Heart right ventricle (tissue), 16 donors: ENCODE data around the gene PLPP6. TPM values are rescaled to one million over a fixed set of nuclear protein-coding genes. Genes with fewer than 3 reads are reported as not detected.

ENCODE experiments used
- ATAC-seq, 8 donors: fragments of 200-7000 bp; cut with Tn5 transposase; one replicate each; pipeline ENCODE4 v1.9.1; 2020; ENCODE audit warnings: mild to moderate bottlenecking in 8 of 8, moderate library complexity in 8 of 8, moderate number of reproducible peaks in 1 of 8
- DNase-seq, 2 donors: peaks; one replicate each; pipeline ENCODE4 v3.0.0-alpha.2; 2020
- H3K27ac ChIP-seq, 10 donors: fragments of 200-600 bp; sonication (generic) in 2 of 10; one replicate each; pipeline versions ENCODE4 v1.5.0 to v1.8.0; 2020 to 2022; ENCODE audit warnings: mild to moderate bottlenecking in 3 of 10
- H3K27me3 ChIP-seq, 7 donors: fragments of 200-600 bp; one replicate each; pipeline ENCODE4 v1.8.0; 2021 to 2022; ENCODE audit warnings: mild to moderate bottlenecking in 2 of 7
- H3K36me3 ChIP-seq, 9 donors: fragments of 200-600 bp; sonication (generic) in 1 of 9; one replicate each; pipeline versions ENCODE4 v1.5.0 to v1.8.0; 2020 to 2022; ENCODE audit warnings: mild to moderate bottlenecking in 2 of 9
- H3K4me1 ChIP-seq, 9 donors: fragments of 200-600 bp; sonication (generic) in 1 of 9; one replicate each; pipeline versions ENCODE4 v1.5.0 to v1.8.0; 2020 to 2022; ENCODE audit warnings: mild to moderate bottlenecking in 4 of 9
- H3K4me3 ChIP-seq, 10 donors: fragments of 200-600 bp; sonication (generic) in 2 of 10; one replicate each; pipeline versions ENCODE4 v1.5.0 to v1.8.0; 2020 to 2022; ENCODE audit warnings: mild to moderate bottlenecking in 7 of 10, moderate library complexity in 2 of 10
- H3K9me3 ChIP-seq, 11 donors: fragments of 200-600 bp in 10 of 11; sonication (generic) in 2 of 11; one replicate each; pipeline versions ENCODE4 v1.5.0 to v1.8.0; 2013 to 2022; ENCODE audit warnings: mild to moderate bottlenecking in 2 of 11, control low read depth in 1 of 11, moderate library complexity in 1 of 11
- WGBS, 2 donors: extraction: QIAGEN DNeasy Blood & Tissue Kit; methylation state at CpG; one replicate each; pipeline ENCODE4 v1.1.7; 2013; ENCODE audit warnings: inconsistent platforms in 1 of 2; 5-methylcytosine and 5-hydroxymethylcytosine counted together
- intact Hi-C, 10 donors: fragments of 100-400 bp; cut with DNase I; formaldehyde crosslinking; loops; one replicate each; pipeline versions ENCODE4 v1.11.1 to v1.14.2; 2022
- polyA plus RNA-seq, 2 donors: library from polyadenylated mRNA; stranded (reverse); fragments of 200-250 nt; gene quantifications; one replicate each; pipeline ENCODE4 v1.2.3, GENCODE V29; 2013
- total RNA-seq, 10 donors: library from RNA; stranded (reverse); fragmentation: NEBNext Ultra II Directional in 3 of 10; extraction: Animal tissue kit (Norgen Biotek cat#: 25700) in 3 of 10; gene quantifications; one replicate each; pipeline versions ENCODE4 v1.2.1 to v1.2.4, GENCODE V29; 2021 to 2023
- TF ChIP-seq, protein P1 (sequence below), 9 donors: fragments of 200-600 bp; sonication (generic) in 2 of 9; IDR thresholded peaks; one replicate each; pipeline versions ENCODE4 v1.5.0 to v1.8.0; 2021 to 2022; ENCODE audit warnings: antibody characterized with exemption in 9 of 9, mild to moderate bottlenecking in 5 of 9, moderate library complexity in 1 of 9
- donor health status: Arrhythmogenic right ventricular cardiomyopathy.
- donor health status: ischemic (EF 13 %, LVEDD 7.1; RV severe dilation, severe dysfunction).
- donor health status: healthy with polysubstance abuse.
- donor health status: DM: no; HTN: yes; CAD: no.
- donor health status: DM: no; HTN: no; CAD: no.
- donor health status: ischemic (EF 25% LVEDD 6.9; RV normal size, moderate dysfunction).
- donor health status: ischemic (EF 25% LVEDD 5.7; RV mildly dilated, moderate dysfunction).
- donor health status: healthy.
- donor health status: DM: yes; HTN: yes; CAD: no.
- donor health status: Ischemic cardiomyopathy.
- donor health status: ischemic (EF 35%, LVEDD 5.7; RV mildly dilated, moderate dysfunction).
- donor health status: nonischemic (EF 11% LVEDD 7.7; RV severe dilation, severe dysfunction).
- donor health status: DM: yes; HTN: yes; CAD: no.
- donor health status: PGD.
- donor health status: ischemic (EF 29% LVEDD 5.4; RV normal size, mild dysfunction).
- donor health status: nonischemic (EF 23%, LVEDD 6.1; RV moderate dilation, normal function).

PLPP6 gene
- total and polyA plus RNA-seq, 12 donors, result 1.9 to 4.1 (median 2.5) TPM

- peaks cover 0 to 98% (median 27%) of the 10 kb centered on the region in 9 donors for H3K36me3 ChIP-seq
- WGBS, 2 donors, result 77 to 87% methylated on average over 2 of the region's 2 CpGs
- ATAC-seq, result no peak
- H3K4me3 ChIP-seq, result no peak overlapping the region
- H3K27me3 ChIP-seq, result no peaks in the 10 kb centered on the region
- TF ChIP-seq, protein P1, sequence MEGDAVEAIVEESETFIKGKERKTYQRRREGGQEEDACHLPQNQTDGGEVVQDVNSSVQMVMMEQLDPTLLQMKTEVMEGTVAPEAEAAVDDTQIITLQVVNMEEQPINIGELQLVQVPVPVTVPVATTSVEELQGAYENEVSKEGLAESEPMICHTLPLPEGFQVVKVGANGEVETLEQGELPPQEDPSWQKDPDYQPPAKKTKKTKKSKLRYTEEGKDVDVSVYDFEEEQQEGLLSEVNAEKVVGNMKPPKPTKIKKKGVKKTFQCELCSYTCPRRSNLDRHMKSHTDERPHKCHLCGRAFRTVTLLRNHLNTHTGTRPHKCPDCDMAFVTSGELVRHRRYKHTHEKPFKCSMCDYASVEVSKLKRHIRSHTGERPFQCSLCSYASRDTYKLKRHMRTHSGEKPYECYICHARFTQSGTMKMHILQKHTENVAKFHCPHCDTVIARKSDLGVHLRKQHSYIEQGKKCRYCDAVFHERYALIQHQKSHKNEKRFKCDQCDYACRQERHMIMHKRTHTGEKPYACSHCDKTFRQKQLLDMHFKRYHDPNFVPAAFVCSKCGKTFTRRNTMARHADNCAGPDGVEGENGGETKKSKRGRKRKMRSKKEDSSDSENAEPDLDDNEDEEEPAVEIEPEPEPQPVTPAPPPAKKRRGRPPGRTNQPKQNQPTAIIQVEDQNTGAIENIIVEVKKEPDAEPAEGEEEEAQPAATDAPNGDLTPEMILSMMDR (IDR thresholded peaks at IDR 0.05), result no peak
- no peaks in the 10 kb centered on the region for H3K9me3 ChIP-seq
- intact Hi-C loops, result no loop called here
- H3K27ac ChIP-seq, result no peak overlapping the region
- DNase-seq, result no peak
- peaks cover 0 to 7% (median 0%) of the 10 kb centered on the region in 9 donors for H3K4me1 ChIP-seq
Observed at GRCh38 chr9:4700932-4701331, 38.8 kb downstream of the PLPP6 start.

DNA sequence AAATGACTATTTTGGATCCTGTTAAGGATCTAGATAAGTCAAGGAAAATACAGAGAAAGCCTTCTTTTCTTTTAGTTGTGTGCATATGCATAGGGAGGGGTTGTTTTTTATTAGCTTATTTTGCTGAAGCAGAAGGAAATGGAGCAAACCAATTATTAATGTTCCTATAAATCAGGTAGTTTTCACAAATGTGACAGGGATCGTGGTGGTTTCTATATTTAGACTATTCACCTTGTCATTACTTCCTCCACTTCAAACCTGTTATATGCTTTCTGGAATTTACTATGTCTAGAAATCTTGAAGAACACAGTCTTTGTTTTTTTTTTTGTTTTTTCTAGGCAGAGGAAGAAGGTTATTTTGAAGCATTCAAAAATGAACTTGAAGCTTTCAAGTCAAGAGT lies 39.4 kb downstream of the PLPP6 start:
- Histone ChIP-seq H3K9me3 (no peaks in the 10 kb centered on the region), H3K4me3 (no peak overlapping the region), H3K4me1 (peaks cover 0 to 7% (median 0%) of the 10 kb centered on the region in 9 donors), H3K27me3 (no peaks in the 10 kb centered on the region), H3K27ac (no peak overlapping the region), H3K36me3 (peaks cover 0 to 99% (median 30%) of the 10 kb centered on the region in 9 donors)
- intact Hi-C loops, result no loop called here
- DNase-seq (no peak), ATAC-seq (no peak)
- TF ChIP-seq, protein P1 (IDR thresholded peaks at IDR 0.05), result no peak
- 28 to 34% methylated on average over 1 of the region's 1 CpG for WGBS, 2 donors

DNA sequence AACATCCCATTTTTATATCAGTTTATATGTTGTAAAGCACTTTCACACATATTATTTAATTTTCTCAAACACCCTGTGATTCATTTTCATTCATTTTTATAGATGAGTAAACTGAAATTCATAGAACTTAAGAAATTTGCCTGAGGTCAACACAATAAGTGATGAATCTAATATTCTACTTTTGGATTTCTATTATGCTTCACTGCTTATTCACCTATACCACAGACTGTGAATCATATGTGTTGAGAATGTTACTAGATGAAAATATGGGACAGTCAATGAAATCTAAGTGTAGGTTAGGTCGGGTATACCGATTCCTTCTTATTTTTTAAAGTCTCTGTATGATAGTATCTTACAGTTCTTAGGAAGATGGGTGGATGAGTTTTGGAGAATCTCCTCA lies 42.0 kb downstream of the PLPP6 start:
- intact Hi-C loops, result no loop called here
- H3K4me3 ChIP-seq, result no peak overlapping the region
- TF ChIP-seq, protein P1 (IDR thresholded peaks at IDR 0.05), result no peak
- DNase-seq, result no peak
- no peaks in the 10 kb centered on the region for H3K9me3 ChIP-seq
- H3K36me3 ChIP-seq, result peaks cover 0 to 100% (median 29%) of the 10 kb centered on the region in 9 donors
- no peaks in the 10 kb centered on the region for H3K27me3 ChIP-seq
- H3K27ac ChIP-seq, result no peak overlapping the region
- H3K4me1 ChIP-seq, result peaks cover 0 to 7% (median 0%) of the 10 kb centered on the region in 9 donors
- WGBS, 2 donors, result 95 to 98% methylated on average over 2 of the region's 2 CpGs
- ATAC-seq, result no peak

- TF ChIP-seq, protein P1 (IDR thresholded peaks at IDR 0.05), result no peak
- no peaks in the 10 kb centered on the region for H3K9me3 ChIP-seq
- 70 to 71% methylated on average over 2 of the region's 2 CpGs for WGBS, 2 donors
Observed at GRCh38 chr9:4706021-4706420, 43.9 kb downstream of the PLPP6 start.

More at GRCh38 chr9:4706021-4706420, 43.9 kb downstream of the PLPP6 start:
- H3K27me3 ChIP-seq, result no peaks in the 10 kb centered on the region
- intact Hi-C loops, result no loop called here
- no peak for ATAC-seq
- H3K4me3 ChIP-seq, result no peak overlapping the region
- H3K27ac ChIP-seq, result no peak overlapping the region
- peaks cover 0 to 100% (median 36%) of the 10 kb centered on the region in 9 donors for H3K36me3 ChIP-seq
- peaks cover 0 to 3% (median 0%) of the 10 kb centered on the region in 9 donors for H3K4me1 ChIP-seq
- no peak for DNase-seq
